GM06990 (cell line): ENCODE measurements around the gene ARFGAP2.

Source experiments
- DNase-seq: peaks from one replicate; pipeline ENCODE4 v3.0.0-alpha.2; 2011; ENCODE audit not compliant: insufficient read length; ENCODE audit errors: extremely low read depth
- H3K27me3 ChIP-seq: replicated peaks from 2 replicates; pipeline ENCODE4 v1.6.0; 2011; ENCODE audit warnings: low read length; ENCODE audit not compliant: control insufficient read depth, insufficient read depth
- H3K36me3 ChIP-seq: 2 replicates; pipeline ENCODE4 v1.5.1; 2011; ENCODE audit warnings: low read length; ENCODE audit not compliant: control insufficient read depth, insufficient read depth
- H3K4me3 ChIP-seq: replicated peaks from 2 replicates; pipeline ENCODE4 v1.5.1; 2011; ENCODE audit warnings: low read depth, mild to moderate bottlenecking, control low read depth, low read length
- CTCF ChIP-seq: IDR thresholded peaks from 2 replicates; pipeline ENCODE4 v1.5.1; 2011; ENCODE audit warnings: low read length, control low read depth, mild to moderate bottlenecking, inconsistent platforms; ENCODE audit not compliant: insufficient read depth, poor library complexity, severe bottlenecking

The ARFGAP2 gene

GRCh38 chr11:47149782-47150181 is 26.9 kb downstream of the ARFGAP2 start:
- TF ChIP-seq CTCF: no peak
- Histone ChIP-seq H3K4me3 (no peak overlapping the region), H3K27me3 (no peaks in the 10 kb centered on the region), H3K36me3 (no peaks in the 10 kb centered on the region; the same call in none of the 2 replicates)
- DNase-seq: no peak

- no peaks in the 10 kb centered on the region; the same call in none of the 2 replicates for H3K36me3 ChIP-seq
- H3K27me3 ChIP-seq: no peaks in the 10 kb centered on the region
- DNase-seq: no peak
- TF ChIP-seq CTCF: no peak
- no peak overlapping the region for H3K4me3 ChIP-seq
Measured at GRCh38 chr11:47148903-47149531, 27.7 kb downstream of the ARFGAP2 start.

- no peak for TF ChIP-seq CTCF
- no peaks in the 10 kb centered on the region; the same call in none of the 2 replicates for H3K36me3 ChIP-seq
- H3K27me3 ChIP-seq: no peaks in the 10 kb centered on the region
- DNase-seq: no peak
- no peak overlapping the region for H3K4me3 ChIP-seq
Measured at GRCh38 chr11:47148270-47148669, 28.4 kb downstream of the ARFGAP2 start.

- H3K4me3 ChIP-seq: no peak overlapping the region
- DNase-seq: no peak
- no peaks in the 10 kb centered on the region; the same call in none of the 2 replicates for H3K36me3 ChIP-seq
- H3K27me3 ChIP-seq: no peaks in the 10 kb centered on the region
- no peak for TF ChIP-seq CTCF
Measured at GRCh38 chr11:47147681-47148080, 29.0 kb downstream of the ARFGAP2 start.

GRCh38 chr11:47147250-47147649 is 29.4 kb downstream of the ARFGAP2 start:
- Histone ChIP-seq H3K36me3 (no peaks in the 10 kb centered on the region; the same call in none of the 2 replicates), H3K27me3 (no peaks in the 10 kb centered on the region), H3K4me3 (no peak overlapping the region)
- no peak for DNase-seq
- no peak for TF ChIP-seq CTCF

- Histone ChIP-seq H3K4me3 (no peak overlapping the region), H3K27me3 (no peaks in the 10 kb centered on the region), H3K36me3 (no peaks in the 10 kb centered on the region; the same call in none of the 2 replicates)
- no peak for DNase-seq
- TF ChIP-seq CTCF: no peak
Measured at GRCh38 chr11:47144541-47144940, 32.1 kb downstream of the ARFGAP2 start.
